Right ventricle myocardium superior (tissue), 1 donor: ENCODE results near the gene XXYLT1. TPM values are rescaled to one million over a fixed set of nuclear protein-coding genes. Genes with fewer than 3 reads are reported as not detected.

Source experiments
- ATAC-seq: fragments of 200-7000 bp; cut with Tn5 transposase; one replicate; pipeline ENCODE4 v1.9.1; 2020; ENCODE audit warnings: mild to moderate bottlenecking; ENCODE audit not compliant: poor library complexity
- DNase-seq: peaks from one replicate; pipeline ENCODE4 v3.0.0-alpha.2; 2020
- intact Hi-C: fragments of 100-400 bp; cut with DNase I; formaldehyde crosslinking; loops from one replicate; pipeline ENCODE4 v1.11.2; 2022
- total RNA-seq: library from RNA; stranded (reverse); fragmentation: NEBNext Ultra II Directional; extraction: Animal tissue kit (Norgen Biotek cat#: 25700); gene quantifications from one replicate; pipeline ENCODE4 v1.2.1, GENCODE V29; 2021
- donor health status: DM: no; HTN: yes; CAD: no; lungs with severe emphysema.

XXYLT1 gene
- total RNA-seq, 1 donor from 2014 or later: 2.6 TPM

DNA sequence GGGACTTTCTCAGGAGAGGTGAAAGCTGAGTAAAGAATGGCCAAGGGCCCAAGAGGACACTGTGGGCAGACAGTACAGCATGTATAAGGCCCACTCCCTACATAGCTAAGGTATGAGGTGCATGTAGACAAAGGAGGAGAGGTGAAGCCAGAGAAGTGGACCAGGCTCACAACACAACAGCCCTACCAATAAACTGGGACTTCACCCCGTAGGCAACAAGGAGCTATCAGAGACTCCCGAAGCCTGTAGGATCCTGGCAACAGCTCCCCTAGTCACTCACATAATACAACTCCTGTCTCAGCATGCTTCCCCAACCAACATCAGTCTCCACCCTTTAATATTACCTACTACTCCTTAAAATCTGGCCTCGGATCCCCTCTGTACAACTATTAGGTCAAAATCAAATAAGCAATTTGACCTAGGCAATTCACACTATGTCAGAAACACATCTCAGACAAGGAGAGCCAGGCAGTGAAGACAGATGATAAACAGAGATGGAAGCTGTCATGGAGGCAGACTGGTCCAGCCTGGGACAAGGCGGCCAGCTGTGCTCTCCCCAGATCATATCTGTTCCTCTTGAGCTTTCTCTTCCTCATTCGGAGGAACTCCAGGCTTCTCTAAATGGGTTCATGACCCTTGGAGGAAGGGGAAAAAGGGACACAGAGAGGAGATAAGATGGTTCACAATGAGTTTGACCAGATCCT lies 1.4 kb downstream of the XXYLT1 start:
- ATAC-seq: no peak
- no peak for DNase-seq
- intact Hi-C loops: no loop called here

DNA sequence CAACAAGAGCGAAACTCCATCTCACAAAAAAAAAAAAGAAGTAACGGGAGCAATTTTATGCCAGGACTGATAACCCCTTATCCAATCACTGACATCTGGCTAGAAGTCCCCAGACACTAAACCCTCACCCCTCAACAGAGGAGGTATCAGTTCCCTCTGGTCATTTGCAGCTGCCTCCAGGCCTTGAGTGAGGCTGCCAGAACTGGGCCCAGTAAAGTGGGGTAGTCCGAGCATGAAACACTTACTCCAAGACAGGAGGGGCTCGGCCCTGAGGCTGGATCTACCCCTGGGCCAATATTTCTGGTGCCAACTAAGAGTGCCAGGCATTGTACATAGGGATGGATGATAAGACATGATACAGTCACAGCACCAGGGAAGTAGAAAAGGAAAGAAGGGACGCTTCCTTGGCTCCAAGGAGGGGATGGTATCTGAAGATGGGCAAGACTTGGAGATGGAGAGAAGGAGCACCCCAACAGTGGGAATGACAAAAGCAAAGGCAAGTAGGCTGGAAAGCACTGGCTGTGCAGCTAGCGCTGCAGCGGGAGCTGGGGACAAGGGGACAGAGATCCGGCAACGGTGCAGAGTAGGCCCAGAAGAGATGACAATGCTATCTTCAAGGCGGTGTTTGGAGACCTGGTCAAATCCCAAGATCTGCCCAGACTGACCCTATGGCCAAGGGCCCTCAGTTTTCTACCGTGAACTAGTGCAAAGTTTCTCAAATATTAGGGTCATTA lies 2.2 kb downstream of the XXYLT1 start:
- intact Hi-C loops: no loop called here
- DNase-seq: no peak
- no peak for ATAC-seq

DNA sequence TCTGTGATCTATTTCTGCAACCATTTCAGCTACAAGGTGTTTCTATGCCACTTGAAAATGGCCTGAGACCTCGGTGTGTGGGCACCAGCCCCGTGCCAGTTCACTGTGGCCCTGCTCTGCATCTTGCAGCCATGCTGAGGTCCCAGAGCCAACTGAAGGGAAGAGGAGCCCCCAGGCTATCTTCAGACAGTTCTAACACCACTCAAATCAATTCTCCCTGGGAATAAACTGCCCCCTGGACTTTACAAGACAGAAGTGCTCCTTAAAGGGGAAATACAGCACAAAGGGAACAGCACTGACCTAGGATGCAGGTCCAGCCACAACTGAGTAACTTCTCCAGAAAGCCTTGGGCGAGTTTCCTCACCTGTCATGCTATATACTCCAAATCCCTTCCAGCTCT lies 3.9 kb downstream of the XXYLT1 start:
- no peak for DNase-seq
- ATAC-seq: no peak
- intact Hi-C loops: no loop called here

DNA sequence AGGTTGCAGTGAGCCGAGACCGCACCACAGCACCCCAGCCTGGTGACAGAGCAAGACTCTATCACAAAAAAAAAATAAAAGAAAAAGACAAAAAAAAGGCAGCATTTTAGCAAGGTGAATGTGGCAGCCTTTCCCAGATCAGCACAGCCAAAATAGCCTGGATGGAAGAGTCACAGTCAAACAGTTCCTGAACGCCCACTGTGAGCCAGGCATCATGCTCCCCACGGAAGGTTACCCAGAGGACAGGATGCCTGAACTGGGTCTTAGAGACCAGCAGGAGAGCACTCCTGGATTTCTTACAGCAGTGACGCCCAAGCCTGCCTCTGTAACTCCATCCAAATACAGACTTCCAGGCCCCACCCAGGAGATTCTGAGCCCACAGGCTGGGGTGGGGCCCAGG lies 4.5 kb downstream of the XXYLT1 start:
- no peak for DNase-seq
- ATAC-seq: no peak
- intact Hi-C loops: no loop called here

- no peak for DNase-seq
- ATAC-seq: no peak
- intact Hi-C loops: no loop called here
Measured at GRCh38 chr3:195265363-195265976, 5.5 kb downstream of the XXYLT1 start.

GRCh38 chr3:195263925-195264600 lies 6.9 kb downstream of the XXYLT1 start:
- intact Hi-C loops: no loop called here
- ATAC-seq: no peak

GRCh38 chr3:195263193-195263924 lies 7.6 kb downstream of the XXYLT1 start:
- ATAC-seq (no peak), DNase-seq (no peak)
- intact Hi-C loops: no loop called here

More at GRCh38 chr3:195263925-195264600, 6.9 kb downstream of the XXYLT1 start:
- DNase-seq: no peak

- no peak for DNase-seq
- ATAC-seq: no peak
- intact Hi-C loops: loop anchor here (2.0 kb wide), 2 partner anchors 259 to 579 kb away; no protein-coding TSS in a partner anchor
Measured at GRCh38 chr3:195261925-195262324, 9.0 kb downstream of the XXYLT1 start.

DNA sequence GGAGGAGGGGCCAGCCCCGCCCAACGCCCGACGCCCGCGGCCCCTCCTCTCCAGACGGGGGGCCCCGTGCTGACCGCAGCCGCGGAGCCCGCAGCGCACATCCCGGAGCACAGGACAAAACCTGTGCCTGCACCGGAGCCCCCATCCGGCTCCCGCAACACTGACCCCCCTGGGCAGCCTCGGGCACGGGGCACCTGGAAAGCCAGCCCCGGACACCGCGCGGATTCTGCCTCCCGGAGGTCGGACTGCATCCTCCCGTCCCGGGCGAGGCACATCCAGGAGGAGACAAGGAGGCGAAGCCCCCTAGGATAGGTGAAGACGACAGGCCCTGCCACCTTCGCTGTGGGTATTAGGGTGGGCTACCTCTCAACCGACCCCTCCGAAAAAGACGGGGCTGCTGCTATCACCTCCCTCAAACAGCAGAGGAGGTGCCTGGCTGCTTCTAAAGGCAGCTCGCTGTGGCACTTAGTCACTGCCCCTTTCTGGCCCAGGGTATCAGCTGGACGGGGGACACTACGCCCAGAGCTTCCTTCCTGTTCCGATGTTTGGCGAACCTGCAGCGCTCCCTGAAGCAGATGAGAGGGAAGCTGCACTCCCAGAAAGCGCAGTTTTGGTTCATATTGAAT lies 10.6 kb downstream of the XXYLT1 start:
- intact Hi-C loops: loop anchor here (2.0 kb wide), 2 partner anchors 258 to 578 kb away; no protein-coding TSS in a partner anchor
- ATAC-seq (peak; percentile 21), DNase-seq (peak; percentile 69)

DNA sequence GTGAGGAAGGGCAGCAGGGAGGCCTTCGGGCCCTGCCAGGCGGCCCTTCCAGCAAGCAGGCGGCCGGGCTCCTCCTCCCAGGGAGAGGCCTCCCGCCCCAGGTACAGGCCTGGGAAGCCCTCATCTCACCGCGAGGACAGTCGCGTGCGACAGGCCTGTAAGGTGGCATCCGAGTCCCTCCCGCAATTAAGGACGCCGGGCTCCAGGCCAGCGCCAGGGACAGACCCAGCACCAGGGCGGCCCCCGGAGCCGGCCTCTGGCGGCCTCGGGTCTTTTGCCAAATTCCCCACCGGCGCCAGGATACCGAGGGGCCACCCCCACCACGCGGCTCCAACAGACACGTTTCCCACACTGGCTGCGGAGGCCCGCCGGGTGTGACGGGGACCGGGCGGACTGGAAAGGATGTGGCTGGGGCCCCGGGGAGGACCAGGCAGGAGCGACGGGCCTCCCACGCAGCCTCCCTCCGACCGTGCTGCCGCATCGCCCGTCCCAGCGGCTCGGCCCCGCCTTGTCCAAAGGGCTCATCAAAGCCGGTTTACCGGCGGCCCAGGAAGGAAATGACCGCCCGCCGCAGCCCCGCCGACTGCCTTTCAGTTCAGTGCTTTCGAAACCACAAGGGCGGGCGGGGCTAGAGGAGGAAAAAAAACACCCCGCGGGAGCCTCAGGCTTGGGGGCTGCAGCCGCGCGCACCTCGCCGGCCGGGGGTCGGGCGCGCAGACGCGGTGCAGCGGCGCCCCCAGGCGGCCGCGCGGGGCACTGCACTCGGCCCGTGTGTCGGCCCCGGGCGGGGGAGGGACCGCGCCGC lies 11.3 kb downstream of the XXYLT1 start:
- DNase-seq (peak; percentile 93), ATAC-seq (peak; percentile 91)
- intact Hi-C loops: loop anchor here (2.0 to 10.0 kb wide), 3 partner anchors 135 to 577 kb away; no protein-coding TSS in a partner anchor

DNA sequence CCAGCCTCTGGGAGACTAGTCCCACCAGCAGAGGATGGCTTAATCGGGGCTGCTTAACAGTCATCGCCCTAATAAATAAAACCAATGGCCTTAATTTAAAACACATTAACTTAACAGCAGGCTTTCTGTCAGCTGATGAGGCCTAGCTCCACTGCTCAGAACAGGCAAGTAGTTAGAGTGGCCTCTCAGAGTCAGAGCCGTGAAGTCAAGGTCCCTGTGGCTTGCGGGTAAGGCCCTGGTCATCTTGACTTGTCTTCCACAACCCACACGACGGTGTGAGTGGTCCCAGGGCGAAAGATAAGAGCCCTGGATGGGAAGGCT lies 11.8 kb downstream of the XXYLT1 start:
- intact Hi-C loops: loop anchor here (10.0 kb wide), 1 partner anchor 134 kb away; no protein-coding TSS in a partner anchor
- no peak for ATAC-seq
- no peak for DNase-seq

DNA sequence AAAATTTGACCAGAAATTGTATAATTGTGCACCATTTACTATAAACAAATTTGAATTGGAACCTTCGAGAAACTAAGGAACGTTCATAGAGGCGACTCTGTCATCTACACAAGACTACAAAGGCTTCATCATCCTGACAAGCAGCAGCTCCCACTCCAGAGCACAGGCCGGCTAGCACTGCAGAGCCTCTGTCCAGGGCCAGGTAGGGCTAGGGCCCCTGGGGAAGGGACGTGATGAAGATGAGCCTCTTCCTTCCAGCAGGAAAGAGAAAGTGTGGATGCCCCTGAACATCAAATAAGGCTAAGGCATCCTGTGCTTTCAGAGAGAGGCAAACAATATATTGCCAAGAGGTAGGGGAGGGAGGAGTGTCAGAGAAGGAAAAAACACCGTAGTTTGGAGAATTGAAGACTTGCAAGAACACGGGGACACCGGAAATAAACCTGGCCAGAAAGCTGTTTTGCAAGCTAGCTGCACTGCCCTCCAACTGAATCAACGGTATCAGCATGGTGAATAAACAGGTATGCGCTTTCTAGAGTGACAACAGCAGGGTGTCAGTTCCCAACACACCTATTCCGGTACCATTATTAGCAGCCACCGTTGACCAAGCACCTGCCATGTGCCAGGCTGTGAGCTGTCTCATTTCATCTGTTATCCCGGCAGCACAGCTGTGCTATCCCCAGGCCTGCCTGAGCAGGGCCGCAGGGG lies 12.4 kb downstream of the XXYLT1 start:
- DNase-seq (no peak), ATAC-seq (peak; percentile 1)

DNA sequence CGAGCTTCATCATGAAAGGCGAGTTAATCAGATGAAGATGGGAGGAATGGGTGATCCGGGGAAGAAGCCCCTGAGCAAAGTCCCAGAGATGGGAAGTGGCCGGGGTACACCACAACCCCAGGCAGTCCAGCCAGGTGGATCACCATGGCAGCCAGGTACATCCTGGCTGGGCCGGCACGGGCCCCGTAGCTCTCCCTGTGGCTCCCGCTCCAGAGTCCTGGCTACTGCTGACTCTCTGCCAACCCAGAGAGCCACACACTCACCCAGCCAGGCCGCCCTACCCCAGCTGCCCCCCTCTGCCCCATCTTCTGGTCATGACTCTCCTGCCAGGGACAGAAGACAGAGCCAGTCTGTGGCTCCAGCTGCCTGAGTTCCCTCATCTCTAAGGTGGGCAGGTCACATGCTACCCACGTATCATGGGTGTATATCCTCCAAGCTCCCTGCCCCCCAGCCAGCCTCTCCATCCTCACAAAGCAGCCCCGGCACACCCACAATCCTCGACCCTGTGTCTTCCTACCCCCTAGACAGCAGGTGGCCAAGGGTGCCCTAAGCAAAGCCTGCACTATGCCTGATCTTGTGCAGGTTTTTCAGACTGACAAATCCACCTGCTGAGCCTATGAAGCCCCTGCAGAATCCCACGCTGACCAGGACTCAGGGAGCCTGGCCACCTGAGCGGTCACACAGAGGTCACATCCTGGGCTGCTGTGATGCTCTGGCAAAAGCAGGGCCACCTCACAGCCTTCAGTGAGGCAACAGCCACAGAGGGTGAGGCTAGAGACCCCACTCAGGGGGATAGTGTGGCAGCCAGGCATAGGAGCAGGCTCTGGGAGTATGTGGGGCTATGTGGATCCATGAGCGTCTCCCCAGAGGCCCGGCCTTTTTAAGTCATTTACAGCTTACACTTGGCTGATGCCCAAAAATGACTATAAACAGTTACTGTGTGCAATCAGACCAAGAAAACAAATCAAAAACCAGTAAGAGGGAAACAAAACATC lies 13.2 kb downstream of the XXYLT1 start:
- intact Hi-C loops: loop anchor here (10.0 kb wide), 1 partner anchor 133 kb away; no protein-coding TSS in a partner anchor
- DNase-seq: no peak
- no peak for ATAC-seq

More for the DNA sequence above, 12.4 kb downstream of the XXYLT1 start:
- intact Hi-C loops: loop anchor here (10.0 kb wide), 1 partner anchor 134 kb away; no protein-coding TSS in a partner anchor

DNA sequence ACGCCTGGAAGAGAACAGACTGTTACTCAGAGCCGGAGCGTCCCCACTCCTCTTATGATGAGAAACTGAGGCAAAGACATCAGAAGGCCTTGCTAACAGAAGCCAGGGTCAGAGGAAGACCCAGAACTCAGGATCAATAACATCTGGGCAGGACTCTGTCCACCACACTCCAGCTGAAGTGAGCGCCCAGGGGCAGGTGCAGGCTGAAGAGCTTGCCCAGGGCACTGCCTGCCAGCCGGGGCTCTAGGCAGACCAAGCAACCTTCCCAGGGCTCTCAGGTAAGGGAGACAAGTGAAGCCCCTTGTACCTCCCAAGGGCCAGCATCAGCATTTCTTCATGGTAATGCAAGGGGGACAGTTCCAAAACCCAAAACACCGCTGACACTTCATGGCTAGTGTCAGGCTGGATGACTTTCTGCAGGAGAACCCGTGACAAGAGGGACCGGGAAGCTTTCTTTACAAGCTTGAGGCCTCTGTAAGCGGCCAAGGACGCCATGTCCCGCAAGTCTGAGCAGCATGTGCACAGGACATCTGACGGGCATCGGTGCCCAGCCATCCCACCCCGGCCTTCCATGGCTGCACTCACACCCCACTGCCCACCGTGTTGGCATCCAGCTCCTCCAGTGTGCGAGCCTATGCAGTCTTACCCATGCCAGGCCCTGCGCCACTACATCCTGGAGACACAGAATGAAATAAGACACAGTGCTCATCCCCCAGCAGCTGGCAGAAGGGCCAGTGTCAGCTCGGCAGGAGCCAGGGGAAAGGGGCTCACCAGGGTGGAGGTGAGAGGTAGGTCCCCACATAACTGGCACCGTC lies 14.1 kb downstream of the XXYLT1 start:
- no peak for DNase-seq
- intact Hi-C loops: loop anchor here (10.0 kb wide), 1 partner anchor 132 kb away; no protein-coding TSS in a partner anchor
- no peak for ATAC-seq
